ENCODE measurements around the gene FOXO3. TPM values are rescaled to one million over a fixed set of nuclear protein-coding genes. Genes with fewer than 3 reads are reported as not detected.
A peak's percentile ranks its signal among the peaks of the same experiment; 100 is the strongest.
"Not testable (repeated sequence)": the region's sequence is repeated elsewhere in the genome, so short reads cannot be mapped to it uniquely, and the experiment has no call there.

Gene FOXO3
- total RNA-seq, 4 donors from 2014 or later = 29.9 to 66.1 (median 59.1) TPM

- Histone ChIP-seq H3K4me1 (peaks cover 18 to 45% (median 24%) of the 10 kb centered on the region in 4 donors), H3K27me3 (no peaks in the 10 kb centered on the region), H3K36me3 (peaks cover 0 to 14% (median 4%) of the 10 kb centered on the region in 4 donors), H3K4me3 (no peak overlapping the region), H3K9me3 (no peaks in the 10 kb centered on the region), H3K27ac (peak overlapping the region; percentile 8 to 48 (median 14))
- WGBS, 2 donors (ENCODE audit: low coverage in 1 of 2) = 77 to 91% methylated on average over 2 of the region's 2 CpGs
- TF ChIP-seq CTCF (IDR thresholded peaks at IDR 0.05) (no peak), POLR2A (IDR thresholded peaks at IDR 0.05) (no peak), POLR2AphosphoS5 (IDR thresholded peaks at IDR 0.05) (no peak), EP300 (IDR thresholded peaks at IDR 0.05; ENCODE audit: low read depth) (no peak)
- intact Hi-C loops (cut with DNase I; ENCODE audit: low total_unique reads) (no loop called here), in situ Hi-C loops (cut with MboI; ENCODE audit: low pct_ligation_motif_present in 1 of 4, low pct_unique_long_range_greater_than_20kb in 1 of 4, low sequenced_read_pairs in 3 of 4) (loop anchor here in 1 of 4 donors (25.0 kb wide), 1 partner anchor 100 kb away; the partner anchor contains the start of gene FOXO3)
- DNase-seq = no peak
These were observed 101.3 kb downstream of the FOXO3 start for GRCh38 chr6:108661982-108662381.

- in situ Hi-C loops (cut with MboI; ENCODE audit: low pct_ligation_motif_present in 1 of 4, low pct_unique_long_range_greater_than_20kb in 1 of 4, low sequenced_read_pairs in 3 of 4) = loop anchor here in 1 of 4 donors (25.0 kb wide), 1 partner anchor 100 kb away; the partner anchor contains the start of gene FOXO3
- peaks cover 16 to 48% (median 23%) of the 10 kb centered on the region in 4 donors for H3K4me1 ChIP-seq
- TF ChIP-seq CTCF (IDR thresholded peaks at IDR 0.05) (no peak), EP300 (IDR thresholded peaks at IDR 0.05; ENCODE audit: low read depth) (no peak), POLR2AphosphoS5 (IDR thresholded peaks at IDR 0.05) (no peak), POLR2A (IDR thresholded peaks at IDR 0.05) (no peak)
- no peaks in the 10 kb centered on the region for H3K9me3 ChIP-seq
- H3K27me3 ChIP-seq = no peaks in the 10 kb centered on the region
- H3K4me3 ChIP-seq = no peak overlapping the region
- DNase-seq = no peak
- H3K27ac ChIP-seq = no peak overlapping the region
- intact Hi-C loops (cut with DNase I; ENCODE audit: low total_unique reads) = no loop called here
- WGBS, 2 donors (ENCODE audit: low coverage in 1 of 2) = 50 to 89% methylated on average over 1 to 2 of the region's 2 CpGs
- H3K36me3 ChIP-seq = peaks cover 0 to 14% (median 4%) of the 10 kb centered on the region in 4 donors
These were observed 102.0 kb downstream of the FOXO3 start for GRCh38 chr6:108662702-108663101.

GRCh38 chr6:108663494-108664064, 102.9 kb downstream of the FOXO3 start:
- H3K27ac ChIP-seq; DNase-seq; intact Hi-C loops (cut with DNase I; ENCODE audit: low total_unique reads); H3K9me3 ChIP-seq; H3K4me3 ChIP-seq; H3K27me3 ChIP-seq: not testable (repeated sequence)
- WGBS, 2 donors (ENCODE audit: low coverage in 1 of 2) = 96% methylated on average over 21 of the region's 30 CpGs; no CpG with 5 or more reads in 1 of the 2 donors
- in situ Hi-C loops (cut with MboI; ENCODE audit: low pct_ligation_motif_present in 1 of 4, low pct_unique_long_range_greater_than_20kb in 1 of 4, low sequenced_read_pairs in 3 of 4) = loop anchor here in 1 of 4 donors (25.0 kb wide), 1 partner anchor 101 kb away; the partner anchor contains the start of gene FOXO3
- H3K36me3 ChIP-seq = peaks cover 0 to 14% (median 4%) of the 10 kb centered on the region in 4 donors
- H3K4me1 ChIP-seq = peaks cover 16 to 50% (median 27%) of the 10 kb centered on the region in 4 donors

- DNase-seq = no peak
- H3K27ac ChIP-seq = no peak overlapping the region
- TF ChIP-seq EP300 (IDR thresholded peaks at IDR 0.05; ENCODE audit: low read depth) (no peak), POLR2A (IDR thresholded peaks at IDR 0.05) (no peak)
- peaks cover 24 to 48% (median 37%) of the 10 kb centered on the region in 4 donors for H3K4me1 ChIP-seq
- in situ Hi-C loops (cut with MboI; ENCODE audit: low pct_ligation_motif_present in 1 of 4, low pct_unique_long_range_greater_than_20kb in 1 of 4, low sequenced_read_pairs in 3 of 4) (loop anchor here in 1 of 4 donors (25.0 kb wide), 1 partner anchor 103 kb away; the partner anchor contains the start of gene FOXO3), intact Hi-C loops (cut with DNase I; ENCODE audit: low total_unique reads) (loop anchor here (5.0 kb wide), 1 partner anchor 833 kb away; no protein-coding TSS in a partner anchor)
- 80 to 86% methylated on average over 1 to 3 of the region's 3 CpGs for WGBS, 2 donors (ENCODE audit: low coverage in 1 of 2)
- no peaks in the 10 kb centered on the region for H3K9me3 ChIP-seq
- peaks cover 0 to 14% (median 4%) of the 10 kb centered on the region in 4 donors for H3K36me3 ChIP-seq
- no peak overlapping the region for H3K4me3 ChIP-seq
- H3K27me3 ChIP-seq = no peaks in the 10 kb centered on the region
These were observed 104.9 kb downstream of the FOXO3 start for GRCh38 chr6:108665495-108666196.
